ENCODE measurements around the gene CORO1C. TPM values are rescaled to one million over a fixed set of nuclear protein-coding genes. Genes with fewer than 3 reads are reported as not detected.

The CORO1C gene
- total RNA-seq, 1 donor from 2014 or later, result 391 TPM

- no peak overlapping the region for H3K4me3 Mint-ChIP-seq (ENCODE audit: unreplicated experiment)
- H3K27ac Mint-ChIP-seq (ENCODE audit: unreplicated experiment), result no peak overlapping the region
- H3K27ac ChIP-seq (ENCODE audit: low read depth, low read length), result no peak overlapping the region
- no peak for FAIRE-seq
- H3K9me3 ChIP-seq (ENCODE audit: insufficient read depth, low read depth, low read length), result peaks cover 4% of the 10 kb centered on the region
- no peaks in the 10 kb centered on the region for H3K79me2 ChIP-seq (ENCODE audit: insufficient read depth, low read length)
- no peaks in the 10 kb centered on the region for H3K36me3 ChIP-seq (ENCODE audit: insufficient read depth, low read length)
- H3K4me3 ChIP-seq (ENCODE audit: insufficient read depth, low read depth, low read length), result no peak overlapping the region
- TF ChIP-seq EZH2 (IDR thresholded peaks at IDR 0.05; ENCODE audit: insufficient read depth, low read length), result no peak
- DNase-seq (ENCODE audit: low read depth), result peak; percentile 26
- peaks cover 22% of the 10 kb centered on the region for H3K4me1 ChIP-seq (ENCODE audit: insufficient read depth, low read length)
- H2AFZ ChIP-seq (ENCODE audit: low read depth, low read length), result no peak overlapping the region
- H3K4me1 Mint-ChIP-seq (ENCODE audit: low read depth, unreplicated experiment), result peaks cover 23% of the 10 kb centered on the region
- H3K4me2 ChIP-seq (ENCODE audit: low read length), result no peak overlapping the region
- no peaks in the 10 kb centered on the region for H3K27me3 Mint-ChIP-seq (ENCODE audit: low read depth, unreplicated experiment)
- no peaks in the 10 kb centered on the region for H3K27me3 ChIP-seq (ENCODE audit: insufficient read depth, low read length)
- H4K20me1 ChIP-seq (ENCODE audit: insufficient read depth, low read length), result no peaks in the 10 kb centered on the region
- H3K36me3 Mint-ChIP-seq (ENCODE audit: low read depth, unreplicated experiment), result peaks cover 7% of the 10 kb centered on the region
- no peak overlapping the region for H3K9ac ChIP-seq (ENCODE audit: low read length)
- H3K9me3 Mint-ChIP-seq (ENCODE audit: unreplicated experiment), result peaks cover 5% of the 10 kb centered on the region
Observed at GRCh38 chr12:108616941-108617858, 114.1 kb downstream of the CORO1C start.

- no peak overlapping the region for H3K4me3 ChIP-seq (ENCODE audit: insufficient read depth, low read depth, low read length)
- Mint-ChIP-seq H3K4me3 (ENCODE audit: unreplicated experiment) (no peak overlapping the region), H3K27ac (ENCODE audit: unreplicated experiment) (no peak overlapping the region), H3K9me3 (ENCODE audit: unreplicated experiment) (peaks cover 5% of the 10 kb centered on the region), H3K36me3 (ENCODE audit: low read depth, unreplicated experiment) (peaks cover 6% of the 10 kb centered on the region), H3K4me1 (ENCODE audit: low read depth, unreplicated experiment) (peaks cover 31% of the 10 kb centered on the region), H3K27me3 (ENCODE audit: low read depth, unreplicated experiment) (no peaks in the 10 kb centered on the region)
- H3K79me2 ChIP-seq (ENCODE audit: insufficient read depth, low read length), result no peaks in the 10 kb centered on the region
- H3K27me3 ChIP-seq (ENCODE audit: insufficient read depth, low read length), result no peaks in the 10 kb centered on the region
- no peaks in the 10 kb centered on the region for H4K20me1 ChIP-seq (ENCODE audit: insufficient read depth, low read length)
- no peak for DNase-seq (ENCODE audit: low read depth)
- no peak overlapping the region for H3K4me2 ChIP-seq (ENCODE audit: low read length)
- peaks cover 4% of the 10 kb centered on the region for H3K9me3 ChIP-seq (ENCODE audit: insufficient read depth, low read depth, low read length)
- no peak overlapping the region for H3K9ac ChIP-seq (ENCODE audit: low read length)
- peaks cover 21% of the 10 kb centered on the region for H3K4me1 ChIP-seq (ENCODE audit: insufficient read depth, low read length)
- FAIRE-seq, result no peak
- no peaks in the 10 kb centered on the region for H3K36me3 ChIP-seq (ENCODE audit: insufficient read depth, low read length)
- TF ChIP-seq EZH2 (IDR thresholded peaks at IDR 0.05; ENCODE audit: insufficient read depth, low read length), result no peak
- no peak for TF ChIP-seq CTCF (IDR thresholded peaks at IDR 0.05; ENCODE audit: insufficient read depth, low read depth, low read length)
- H3K27ac ChIP-seq (ENCODE audit: low read depth, low read length), result no peak overlapping the region
- no peak overlapping the region for H2AFZ ChIP-seq (ENCODE audit: low read depth, low read length)
Observed at GRCh38 chr12:108616359-108616758, 115.0 kb downstream of the CORO1C start.

GRCh38 chr12:108615918-108616317 lies 115.4 kb downstream of the CORO1C start:
- Histone ChIP-seq H3K4me1 (ENCODE audit: insufficient read depth, low read length) (peaks cover 21% of the 10 kb centered on the region), H4K20me1 (ENCODE audit: insufficient read depth, low read length) (no peaks in the 10 kb centered on the region), H3K27ac (ENCODE audit: low read depth, low read length) (no peak overlapping the region), H3K27me3 (ENCODE audit: insufficient read depth, low read length) (no peaks in the 10 kb centered on the region), H3K9me3 (ENCODE audit: insufficient read depth, low read depth, low read length) (peaks cover 4% of the 10 kb centered on the region), H2AFZ (ENCODE audit: low read depth, low read length) (no peak overlapping the region), H3K4me3 (ENCODE audit: insufficient read depth, low read depth, low read length) (no peak overlapping the region), H3K4me2 (ENCODE audit: low read length) (no peak overlapping the region), H3K9ac (ENCODE audit: low read length) (no peak overlapping the region), H3K36me3 (ENCODE audit: insufficient read depth, low read length) (no peaks in the 10 kb centered on the region), H3K79me2 (ENCODE audit: insufficient read depth, low read length) (no peaks in the 10 kb centered on the region)
- Mint-ChIP-seq H3K9me3 (ENCODE audit: unreplicated experiment) (peaks cover 5% of the 10 kb centered on the region), H3K27ac (ENCODE audit: unreplicated experiment) (no peak overlapping the region), H3K36me3 (ENCODE audit: low read depth, unreplicated experiment) (peaks cover 6% of the 10 kb centered on the region), H3K4me3 (ENCODE audit: unreplicated experiment) (no peak overlapping the region), H3K27me3 (ENCODE audit: low read depth, unreplicated experiment) (no peaks in the 10 kb centered on the region), H3K4me1 (ENCODE audit: low read depth, unreplicated experiment) (peaks cover 28% of the 10 kb centered on the region)
- TF ChIP-seq CTCF (IDR thresholded peaks at IDR 0.05; ENCODE audit: insufficient read depth, low read depth, low read length), result no peak
- TF ChIP-seq EZH2 (IDR thresholded peaks at IDR 0.05; ENCODE audit: insufficient read depth, low read length), result no peak
- no peak for DNase-seq (ENCODE audit: low read depth)
- no peak for FAIRE-seq

Measured in astrocyte (in vitro differentiated cells and primary cell).